LNCaP clone FGC (cell line): Measurements from ENCODE around the gene CLSTN2.

ENCODE experiments used
- DNase-seq: peaks from one replicate; pipeline ENCODE4 v3.0.0-alpha.2; 2011; ENCODE audit warnings: low read depth
- H3K4me3 ChIP-seq: 2 replicates; pipeline ENCODE4 v1.5.1; 2011; ENCODE audit warnings: mild to moderate bottlenecking, low read depth, low read length, control low read depth
- CTCF ChIP-seq: IDR thresholded peaks from 2 replicates; pipeline ENCODE4 v1.5.1; 2012; ENCODE audit warnings: mild to moderate bottlenecking; ENCODE audit not compliant: control insufficient read depth, insufficient read depth; ENCODE audit errors: extremely low read depth

Gene CLSTN2

GRCh38 chr3:139975594-139976365 is 40.8 kb downstream of the CLSTN2 start:
- no peak overlapping the region for H3K4me3 ChIP-seq
- no peak for TF ChIP-seq CTCF
- DNase-seq, result no peak

- H3K4me3 ChIP-seq, result no peak overlapping the region
- DNase-seq, result no peak
- no peak for TF ChIP-seq CTCF
Measured at GRCh38 chr3:139978966-139979365, 44.0 kb downstream of the CLSTN2 start.

- no peak overlapping the region for H3K4me3 ChIP-seq
- no peak for DNase-seq
- no peak for TF ChIP-seq CTCF
Measured at GRCh38 chr3:139979991-139980390, 45.0 kb downstream of the CLSTN2 start.

GRCh38 chr3:139982404-139982803 is 47.4 kb downstream of the CLSTN2 start:
- peak; percentile 73 for TF ChIP-seq CTCF
- DNase-seq, result peak; percentile 19
- no peak overlapping the region for H3K4me3 ChIP-seq

GRCh38 chr3:139985576-139985975 is 50.6 kb downstream of the CLSTN2 start:
- no peak for DNase-seq

GRCh38 chr3:139987908-139988307 is 52.9 kb downstream of the CLSTN2 start:
- no peak for TF ChIP-seq CTCF
- no peak for DNase-seq

More at GRCh38 chr3:139985576-139985975, 50.6 kb downstream of the CLSTN2 start:
- H3K4me3 ChIP-seq, result no peak overlapping the region
- TF ChIP-seq CTCF, result no peak

GRCh38 chr3:139988472-139989156 is 53.6 kb downstream of the CLSTN2 start:
- no peak for DNase-seq
- no peak for TF ChIP-seq CTCF

More at GRCh38 chr3:139987908-139988307, 52.9 kb downstream of the CLSTN2 start:
- H3K4me3 ChIP-seq, result no peak overlapping the region

More at GRCh38 chr3:139988472-139989156, 53.6 kb downstream of the CLSTN2 start:
- no peak overlapping the region for H3K4me3 ChIP-seq
